PC-9 (cell line): ENCODE results near the gene NR6A1. TPM values are rescaled to one million over a fixed set of nuclear protein-coding genes. Genes with fewer than 3 reads are reported as not detected.

Experiments
- BruUV-seq: library from RNA; stranded (reverse); fragments of 400-500 nt; replicated peaks from 2 replicates; lab custom pipeline; 2021; lab: Mats Ljungman, UMichigan
- CTCF ChIA-PET: fragments of 300-600 bp; sonication (Branson Sonifier 250); formaldehyde crosslinking; loops from one replicate; lab custom pipeline; 2022; ENCODE audit warnings: antibody characterized with exemption; lab: Charles Lee
- POLR2A ChIA-PET: fragments of 300-600 bp; sonication (Branson Sonifier 250); formaldehyde crosslinking; loops from one replicate; lab custom pipeline; 2022; ENCODE audit warnings: antibody characterized with exemption; ENCODE audit not compliant: unreplicated experiment; lab: Charles Lee
- DNase-seq, 2 experiments: peaks; one replicate each; pipeline versions ENCODE4 v3.0.0 to v3.0.0-alpha.2; 2015 to 2022; ENCODE audit warnings: mixed read lengths in 1 of 2
- H2AFZ ChIP-seq: fragments of 200-600 bp; sonication (generic); 2 replicates; pipeline ENCODE4 v1.8.1; 2017; ENCODE audit warnings: antibody characterized with exemption
- H3F3A ChIP-seq: fragments of 200-600 bp; sonication (generic); 2 replicates; pipeline ENCODE4 v1.8.1; 2017; ENCODE audit warnings: antibody characterized with exemption, mild to moderate bottlenecking, low read depth; ENCODE audit not compliant: insufficient read depth
- H3K27ac ChIP-seq: fragments of 200-600 bp; sonication (generic); 2 replicates; pipeline ENCODE4 v1.6.1; 2016; ENCODE audit warnings: mixed run types
- H3K27me3 ChIP-seq: fragments of 200-600 bp; sonication (generic); 2 replicates; pipeline ENCODE4 v1.6.1; 2016; ENCODE audit warnings: low read depth, mixed run types; ENCODE audit not compliant: insufficient read depth
- H3K36me3 ChIP-seq: fragments of 200-600 bp; sonication (generic); 2 replicates; pipeline ENCODE4 v1.6.1; 2016; ENCODE audit warnings: low read depth, mixed run types
- H3K4me1 ChIP-seq: fragments of 200-600 bp; sonication (generic); replicated peaks from 2 replicates; pipeline ENCODE4 v1.6.1; 2016; ENCODE audit warnings: mixed run types; ENCODE audit not compliant: insufficient read depth
- H3K4me2 ChIP-seq: fragments of 200-600 bp; sonication (generic); 2 replicates; pipeline ENCODE4 v1.6.1; 2017; ENCODE audit warnings: mixed run types
- H3K4me3 ChIP-seq: fragments of 200-600 bp; sonication (generic); 2 replicates; pipeline ENCODE4 v1.6.1; 2016; ENCODE audit warnings: mixed run types
- H3K79me2 ChIP-seq: fragments of 200-600 bp; sonication (generic); 2 replicates; pipeline ENCODE4 v1.6.1; 2017; ENCODE audit warnings: low read depth, mixed run types
- H3K9me2 ChIP-seq: fragments of 200-600 bp; sonication (generic); 2 replicates; pipeline ENCODE4 v1.8.1; 2017; ENCODE audit warnings: mild to moderate bottlenecking; ENCODE audit not compliant: insufficient read depth
- H3K9me3 ChIP-seq: fragments of 200-600 bp; sonication (generic); 2 replicates; pipeline ENCODE4 v1.8.1; 2016; ENCODE audit warnings: low read depth; ENCODE audit not compliant: insufficient read depth
- H4K20me1 ChIP-seq: fragments of 200-600 bp; sonication (generic); 2 replicates; pipeline ENCODE4 v1.8.1; 2017; ENCODE audit not compliant: insufficient read depth
- CTCF ChIP-seq: fragments of 200-600 bp; sonication (generic); conservative IDR thresholded peaks from 2 replicates; pipeline ENCODE4 v1.6.1; 2017; ENCODE audit warnings: mixed run types, antibody characterized with exemption, mild to moderate bottlenecking, moderate library complexity
- EZH2 ChIP-seq: fragments of 200-600 bp; sonication (generic); IDR thresholded peaks from 2 replicates; pipeline ENCODE4 v1.8.0; 2017; ENCODE audit warnings: antibody characterized with exemption, low read depth
- intact Hi-C: fragments of 100-400 bp; cut with micrococcal nuclease; formaldehyde crosslinking; loops from one replicate; pipeline ENCODE4 v1.10.0; 2022; ENCODE audit not compliant: unreplicated experiment
- total RNA-seq: library from RNA; stranded (reverse); gene quantifications from 2 replicates; pipeline ENCODE4 v1.2.3, GENCODE V29; 2021

NR6A1 gene
- total RNA-seq, 1 experiment from 2014 or later: 13.0 TPM

GRCh38 chr9:124793015-124793541, 22.0 kb upstream of the NR6A1 start:
- Histone ChIP-seq H3K4me3 (no peak overlapping the region), H3K79me2 (no peaks in the 10 kb centered on the region), H2AFZ (no peak overlapping the region), H4K20me1 (no peaks in the 10 kb centered on the region), H3K9me2 (no peaks in the 10 kb centered on the region), H3K4me1 (no peaks in the 10 kb centered on the region), H3K27ac (no peak overlapping the region), H3K4me2 (no peak overlapping the region), H3K9me3 (no peaks in the 10 kb centered on the region), H3F3A (peaks cover 4% of the 10 kb centered on the region; the same call in 1 of the 2 replicates), H3K27me3 (no peaks in the 10 kb centered on the region), H3K36me3 (no peaks in the 10 kb centered on the region)
- TF ChIP-seq CTCF (no peak), EZH2 (no peak)
- CTCF ChIA-PET: no interaction called here
- intact Hi-C loops: no loop called here
- no peak for DNase-seq
- BruUV-seq: no TSS peak
- POLR2A ChIA-PET: no interaction called here

DNA sequence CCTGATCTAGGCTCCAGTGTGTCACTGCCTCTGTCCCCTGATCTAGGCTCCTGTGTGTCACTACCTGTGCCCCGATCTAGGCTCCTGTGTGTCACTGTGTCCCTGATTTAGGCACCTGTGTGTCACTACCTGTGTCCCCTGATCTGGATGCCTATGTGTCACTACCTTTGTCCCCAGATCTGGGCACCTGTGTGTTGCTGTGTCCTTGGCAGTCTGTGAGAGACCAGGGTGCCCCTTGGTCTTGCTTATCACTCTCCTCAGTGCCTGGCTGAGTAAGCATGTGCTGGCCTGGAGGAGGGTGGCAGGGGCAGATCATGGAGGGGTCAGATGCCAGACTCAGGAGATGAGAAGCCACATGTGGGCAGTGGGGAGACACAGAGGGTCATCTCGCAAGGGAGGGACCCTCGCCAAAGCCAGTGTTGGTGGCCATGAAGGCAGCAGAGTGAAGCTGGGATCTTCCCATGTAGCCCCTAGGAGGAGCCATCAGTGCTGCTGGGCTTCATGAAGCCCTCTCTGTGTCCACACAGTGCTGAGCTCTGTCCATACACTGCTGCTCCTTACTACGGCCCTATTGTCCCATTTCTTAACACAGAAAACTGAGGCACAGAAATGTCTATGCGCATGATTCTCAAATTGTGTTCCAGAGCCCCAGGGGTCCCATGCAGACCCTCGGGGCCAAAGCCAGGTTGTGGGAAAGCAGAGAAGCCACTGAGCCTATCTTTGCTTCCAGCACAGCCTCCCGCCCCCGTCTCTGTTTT, 21.3 kb upstream of the NR6A1 start:
- Histone ChIP-seq H3K4me1 (no peaks in the 10 kb centered on the region), H2AFZ (no peak overlapping the region), H3K9me3 (no peaks in the 10 kb centered on the region), H3K4me2 (no peak overlapping the region), H4K20me1 (no peaks in the 10 kb centered on the region), H3K27ac (no peak overlapping the region), H3K4me3 (no peak overlapping the region), H3F3A (peaks cover 4% of the 10 kb centered on the region; the same call in 1 of the 2 replicates), H3K36me3 (no peaks in the 10 kb centered on the region), H3K27me3 (no peaks in the 10 kb centered on the region), H3K9me2 (no peaks in the 10 kb centered on the region), H3K79me2 (no peaks in the 10 kb centered on the region)
- TF ChIP-seq CTCF (no peak), EZH2 (no peak)
- ChIA-PET POLR2A (no interaction called here), CTCF (interaction anchor here (0.6 kb wide), 1 partner anchor 9 kb away, joined by 4 read pairs; no protein-coding TSS in a partner anchor)
- BruUV-seq: no TSS peak
- intact Hi-C loops: no loop called here
- no peak for DNase-seq

DNA sequence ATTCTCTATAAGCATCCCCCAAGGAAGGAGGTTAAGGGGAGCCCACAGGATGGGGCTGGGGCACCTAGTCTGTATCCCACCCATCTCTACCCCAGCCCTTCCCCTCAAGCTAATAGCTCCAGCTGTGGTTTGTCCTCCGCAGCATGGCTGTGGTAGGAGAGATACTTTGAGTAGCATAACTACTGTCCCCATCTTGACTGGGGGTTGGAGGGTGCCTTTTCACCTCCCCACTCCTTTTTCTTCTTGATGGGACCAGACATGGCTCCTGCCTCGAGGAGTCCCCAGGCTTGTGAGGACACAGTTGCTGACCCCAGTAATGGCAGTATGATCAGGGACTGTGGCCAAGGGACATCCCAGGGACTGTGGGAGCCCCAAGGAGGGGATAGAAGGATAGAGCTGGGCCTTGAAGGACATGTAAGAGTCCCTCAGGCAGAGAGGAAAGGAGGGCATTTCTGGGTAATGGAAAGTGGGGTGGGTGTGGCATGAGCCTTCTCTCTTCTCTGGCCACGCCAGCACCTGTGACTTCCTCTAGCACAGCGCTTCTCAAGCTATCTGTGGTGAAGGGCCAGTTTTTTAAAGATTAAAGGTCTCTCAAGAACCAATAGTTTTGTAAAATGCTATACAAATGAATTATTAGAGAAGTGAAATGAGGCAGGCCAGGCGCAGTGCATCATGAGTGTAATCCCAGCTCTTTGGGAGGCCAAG, 19.8 kb upstream of the NR6A1 start:
- POLR2A ChIA-PET: no interaction called here
- no peak overlapping the region for H3K4me3 ChIP-seq
- no peaks in the 10 kb centered on the region for H3K9me2 ChIP-seq
- no peaks in the 10 kb centered on the region for H3K79me2 ChIP-seq
- no peaks in the 10 kb centered on the region for H3K36me3 ChIP-seq
- no peak overlapping the region for H3K27ac ChIP-seq
- intact Hi-C loops: no loop called here
- H3K4me2 ChIP-seq: no peak overlapping the region
- no peak for TF ChIP-seq EZH2
- no peaks in the 10 kb centered on the region for H3K4me1 ChIP-seq
- no peak overlapping the region for H2AFZ ChIP-seq
- no peaks in the 10 kb centered on the region for H3K27me3 ChIP-seq
- CTCF ChIA-PET: no interaction called here
- no peak for DNase-seq
- BruUV-seq: no TSS peak
- H3F3A ChIP-seq: peaks cover 2% of the 10 kb centered on the region; the same call in 1 of the 2 replicates
- no peaks in the 10 kb centered on the region for H3K9me3 ChIP-seq
- H4K20me1 ChIP-seq: no peaks in the 10 kb centered on the region
